Esophagus squamous epithelium (tissue), 5 donors: Measurements from ENCODE around the gene MYO7B. TPM values are rescaled to one million over a fixed set of nuclear protein-coding genes. Genes with fewer than 3 reads are reported as not detected.

Experiments used
- DNase-seq: peaks from one replicate; lab custom pipeline; 2025; lab: John Stamatoyannopoulos, UW
- H3K27ac ChIP-seq, 4 donors: fragments of 200-600 bp; sonication (generic); one replicate each; pipeline ENCODE4 v1.5.1; 2016 to 2019; ENCODE audit warnings: mild to moderate bottlenecking in 1 of 4
- H3K27me3 ChIP-seq, 4 donors: fragments of 200-600 bp; sonication (generic); 1 replicate in 3 of 4; 2 replicates in 1 of 4; pipeline versions ENCODE4 v1.5.1 to v1.6.0; 2017 to 2021; ENCODE audit warnings: antibody characterized with exemption in 1 of 4
- H3K36me3 ChIP-seq, 3 donors: fragments of 200-600 bp; sonication (generic); one replicate each; pipeline ENCODE4 v1.5.1; 2016 to 2019
- H3K4me1 ChIP-seq, 3 donors: fragments of 200-600 bp; sonication (generic); one replicate each; pipeline ENCODE4 v1.5.1; 2017 to 2019
- H3K4me3 ChIP-seq, 4 donors: fragments of 200-600 bp; sonication (generic); 1 replicate in 3 of 4; 2 replicates in 1 of 4; pipeline ENCODE4 v1.5.1; 2016 to 2019; ENCODE audit warnings: mild to moderate bottlenecking in 2 of 4, moderate library complexity in 1 of 4
- H3K9me3 ChIP-seq, 3 donors: fragments of 200-600 bp; sonication (generic); one replicate each; pipeline ENCODE4 v1.5.1; 2016 to 2019
- CTCF ChIP-seq, 6 experiments: fragments of 450-650 bp in 4 of 6; fragments of 200-600 bp in 2 of 6; sonication (generic) in 2 of 6; IDR thresholded peaks; one replicate each; pipeline ENCODE4 v1.5.1; 2016 to 2019; ENCODE audit warnings: antibody characterized with exemption in 6 of 6, mild to moderate bottlenecking in 4 of 6, moderate library complexity in 4 of 6
- POLR2A ChIP-seq, 4 donors: fragments of 450-650 bp; IDR thresholded peaks; one replicate each; pipeline ENCODE4 v1.6.1; 2017; ENCODE audit warnings: antibody characterized with exemption in 4 of 4, mild to moderate bottlenecking in 4 of 4, moderate library complexity in 3 of 4
- WGBS, 2 donors: methylation state at CpG; one replicate each; pipeline ENCODE4 v1.1.5; 2018; 5-methylcytosine and 5-hydroxymethylcytosine counted together
- intact Hi-C: fragments of 100-400 bp; cut with DNase I; formaldehyde crosslinking; loops from one replicate; pipeline ENCODE4 v1.15.0; 2022
- total RNA-seq, 4 donors: library from RNA; depleted of rRNA; stranded (reverse); fragments of >200 nt; gene quantifications; one replicate each; pipeline ENCODE4 v1.1.0, GENCODE V29; 2016
- donor health status: DM: yes; HTN: yes; CAD: no.

Gene MYO7B
- total RNA-seq, 4 donors from 2014 or later: 0.19 TPM; not detected in 3

DNA sequence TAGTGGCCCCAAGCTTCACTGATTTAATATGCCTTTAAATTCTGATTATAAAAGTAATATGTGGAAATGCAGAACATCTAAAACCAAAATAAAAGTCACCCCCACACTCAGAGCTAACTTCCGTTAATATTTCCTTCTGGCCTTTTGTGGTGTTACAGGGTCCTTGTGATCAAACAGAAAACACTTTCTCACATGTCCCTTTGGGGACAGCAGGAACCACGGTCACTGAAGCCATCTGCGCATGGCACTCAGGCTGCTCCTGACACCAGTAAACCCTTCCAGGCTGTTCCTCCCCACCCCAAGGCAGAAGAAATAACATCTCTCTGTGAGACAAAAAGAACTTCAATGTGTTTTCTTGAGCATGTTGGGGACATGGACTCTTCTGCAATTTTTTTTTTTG is 85.4 kb downstream of the MYO7B start:
- H3K27me3 ChIP-seq: peaks cover 0 to 40% (median 0%) of the 10 kb centered on the region in 4 donors
- WGBS, 2 donors: 57 to 70% methylated on average over 3 of the region's 3 CpGs
- no peak overlapping the region for H3K4me3 ChIP-seq
- H3K27ac ChIP-seq: no peak overlapping the region
- TF ChIP-seq POLR2A (IDR thresholded peaks at IDR 0.05) (no peak), CTCF (IDR thresholded peaks at IDR 0.05) (no peak)
- DNase-seq: no peak
- no peaks in the 10 kb centered on the region for H3K9me3 ChIP-seq
- intact Hi-C loops: no loop called here
- no peaks in the 10 kb centered on the region for H3K4me1 ChIP-seq
- no peaks in the 10 kb centered on the region for H3K36me3 ChIP-seq

- intact Hi-C loops: no loop called here
- H3K4me1 ChIP-seq: no peaks in the 10 kb centered on the region
- no peaks in the 10 kb centered on the region for H3K9me3 ChIP-seq
- H3K4me3 ChIP-seq: no peak overlapping the region
- DNase-seq: no peak
- H3K27ac ChIP-seq: no peak overlapping the region
- H3K36me3 ChIP-seq: no peaks in the 10 kb centered on the region
- H3K27me3 ChIP-seq: peaks cover 0 to 47% (median 0%) of the 10 kb centered on the region in 4 donors
- 89 to 97% methylated on average over 8 to 9 of the region's 15 CpGs for WGBS, 2 donors
- TF ChIP-seq POLR2A (IDR thresholded peaks at IDR 0.05): no peak
Observed at GRCh38 chr2:127621981-127622431, 86.5 kb downstream of the MYO7B start.

DNA sequence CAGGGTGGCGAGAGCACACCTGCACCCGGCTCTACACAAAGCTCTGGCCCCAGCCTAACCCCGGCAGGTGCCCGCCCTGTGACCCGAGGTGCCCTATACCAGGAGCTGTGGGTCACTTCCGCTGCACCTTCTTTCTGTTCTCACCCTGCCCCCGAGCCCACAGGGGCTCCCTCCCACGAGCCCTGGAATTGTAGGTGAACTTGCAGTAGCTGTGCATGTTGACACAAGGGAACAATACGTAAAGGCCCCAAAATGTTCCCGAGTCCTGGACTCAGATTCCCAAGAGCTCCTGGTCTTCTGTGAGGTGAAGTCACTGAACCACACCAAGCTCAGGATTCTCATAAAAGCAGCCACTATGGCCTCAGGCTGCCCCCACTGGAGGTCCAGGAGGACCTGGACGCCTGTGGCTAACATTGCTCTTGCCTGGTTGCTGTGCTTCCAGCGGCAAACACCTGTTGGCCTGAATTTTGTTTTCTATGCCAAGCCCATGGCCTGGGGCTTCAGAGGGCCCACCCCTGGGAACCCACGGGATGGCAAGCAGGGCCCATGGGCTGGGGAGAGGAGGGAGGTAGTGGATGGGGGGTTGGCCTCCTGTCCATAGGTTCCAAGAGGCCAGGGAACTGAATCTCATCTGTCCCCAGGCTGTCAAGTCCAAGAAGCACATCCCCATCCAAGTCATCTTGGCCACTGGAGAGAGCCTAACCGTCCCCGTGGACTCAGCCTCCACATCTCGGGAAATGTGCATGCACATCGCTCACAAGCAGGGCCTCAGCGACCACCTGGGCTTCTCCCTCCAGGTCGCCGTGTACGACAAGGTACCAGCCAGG is 87.3 kb downstream of the MYO7B start:
- no peak for DNase-seq
- no peaks in the 10 kb centered on the region for H3K4me1 ChIP-seq
- TF ChIP-seq POLR2A (IDR thresholded peaks at IDR 0.05): no peak
- TF ChIP-seq CTCF (IDR thresholded peaks at IDR 0.05): no peak
- intact Hi-C loops: no loop called here
- no peaks in the 10 kb centered on the region for H3K9me3 ChIP-seq
- H3K36me3 ChIP-seq: no peaks in the 10 kb centered on the region
- peaks cover 0 to 51% (median 0%) of the 10 kb centered on the region in 4 donors for H3K27me3 ChIP-seq
- H3K27ac ChIP-seq: no peak overlapping the region
- no peak overlapping the region for H3K4me3 ChIP-seq
- 86 to 87% methylated on average over 8 to 10 of the region's 21 CpGs for WGBS, 2 donors

- Histone ChIP-seq H3K4me3 (no peak overlapping the region), H3K36me3 (no peaks in the 10 kb centered on the region), H3K27ac (no peak overlapping the region), H3K9me3 (no peaks in the 10 kb centered on the region), H3K27me3 (peaks cover 0 to 51% (median 0%) of the 10 kb centered on the region in 4 donors), H3K4me1 (no peaks in the 10 kb centered on the region)
- intact Hi-C loops: no loop called here
- TF ChIP-seq POLR2A (IDR thresholded peaks at IDR 0.05): no peak
- TF ChIP-seq CTCF (IDR thresholded peaks at IDR 0.05): no peak
- 81 to 86% methylated on average over 10 to 16 of the region's 38 CpGs for WGBS, 2 donors
- no peak for DNase-seq
Observed at GRCh38 chr2:127623388-127624319, 88.2 kb downstream of the MYO7B start.

DNA sequence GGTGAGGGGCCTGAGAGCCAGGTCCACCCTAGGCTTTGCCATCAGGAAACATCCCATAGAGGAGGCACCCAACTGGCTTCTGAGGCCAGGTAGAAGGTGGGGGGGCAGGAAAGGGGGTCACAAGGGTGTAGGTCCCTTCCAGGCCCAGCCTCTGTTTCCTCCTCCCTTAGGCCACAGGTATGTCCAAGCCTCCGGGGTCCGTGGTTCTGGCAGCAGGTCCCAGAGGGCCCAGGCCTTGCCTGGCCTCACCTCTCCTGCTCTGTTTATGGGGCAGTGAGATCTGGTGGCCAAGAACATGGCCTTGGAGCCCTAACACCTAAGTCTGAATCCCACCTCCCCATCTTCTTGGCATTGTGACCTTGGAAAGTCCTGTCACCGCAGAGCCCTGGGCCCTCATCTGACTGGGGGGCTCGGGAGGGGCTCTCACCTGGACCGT is 88.9 kb downstream of the MYO7B start:
- Histone ChIP-seq H3K4me3 (no peak overlapping the region), H3K9me3 (no peaks in the 10 kb centered on the region), H3K4me1 (no peaks in the 10 kb centered on the region), H3K27ac (no peak overlapping the region), H3K27me3 (peaks cover 0 to 50% (median 0%) of the 10 kb centered on the region in 4 donors), H3K36me3 (no peaks in the 10 kb centered on the region)
- TF ChIP-seq POLR2A (IDR thresholded peaks at IDR 0.05) (no peak), CTCF (IDR thresholded peaks at IDR 0.05) (no peak)
- DNase-seq: no peak
- WGBS, 2 donors: 80% methylated on average over 2 of the region's 5 CpGs; no CpG with 5 or more reads in 1 of the 2 donors
- intact Hi-C loops: no loop called here
